ENCODE results near the gene GLTPD2. TPM values are rescaled to one million over a fixed set of nuclear protein-coding genes. Genes with fewer than 3 reads are reported as not detected.

GLTPD2 gene
- total RNA-seq, 4 donors from 2014 or later: not detected

GRCh38 chr17:4741544-4741943 is 47.2 kb upstream of the GLTPD2 start:
- H3K27me3 ChIP-seq: peaks cover 34% of the 10 kb centered on the region
- H3K27ac ChIP-seq: no peak overlapping the region
- no peaks in the 10 kb centered on the region for H3K9me3 ChIP-seq
- H3K4me1 ChIP-seq: peaks cover 0 to 30% (median 2%) of the 10 kb centered on the region in 3 donors
- WGBS, 2 donors (ENCODE audit: low coverage in 1 of 2): 60 to 100% methylated on average over 1 of the region's 8 CpGs
- H3K36me3 ChIP-seq: no peaks in the 10 kb centered on the region
- no peak for ATAC-seq
- no peak for TF ChIP-seq POLR2A (IDR thresholded peaks at IDR 0.05)
- TF ChIP-seq CTCF (IDR thresholded peaks at IDR 0.05): no peak
- no peak for TF ChIP-seq EP300 (IDR thresholded peaks at IDR 0.05)
- TF ChIP-seq POLR2AphosphoS5 (IDR thresholded peaks at IDR 0.05): no peak
- H3K4me3 ChIP-seq: no peak overlapping the region

GRCh38 chr17:4742133-4742532 is 46.6 kb upstream of the GLTPD2 start:
- ATAC-seq: no peak
- Histone ChIP-seq H3K4me3 (no peak overlapping the region), H3K27me3 (peaks cover 37% of the 10 kb centered on the region), H3K36me3 (no peaks in the 10 kb centered on the region), H3K9me3 (no peaks in the 10 kb centered on the region), H3K27ac (no peak overlapping the region), H3K4me1 (peaks cover 0 to 30% (median 2%) of the 10 kb centered on the region in 3 donors)
- no peak for TF ChIP-seq CTCF (IDR thresholded peaks at IDR 0.05)
- TF ChIP-seq POLR2AphosphoS5 (IDR thresholded peaks at IDR 0.05): no peak
- no peak for TF ChIP-seq EP300 (IDR thresholded peaks at IDR 0.05)
- 93% methylated on average over 5 of the region's 9 CpGs; no CpG with 5 or more reads in 1 of the 2 donors for WGBS, 2 donors (ENCODE audit: low coverage in 1 of 2)

GRCh38 chr17:4742629-4743028 is 46.1 kb upstream of the GLTPD2 start:
- Histone ChIP-seq H3K27ac (no peak overlapping the region), H3K9me3 (no peaks in the 10 kb centered on the region), H3K27me3 (peaks cover 37% of the 10 kb centered on the region), H3K4me1 (peaks cover 0 to 30% (median 2%) of the 10 kb centered on the region in 3 donors), H3K36me3 (no peaks in the 10 kb centered on the region), H3K4me3 (no peak overlapping the region)
- no peak for ATAC-seq
- no peak for TF ChIP-seq EP300 (IDR thresholded peaks at IDR 0.05)
- TF ChIP-seq POLR2A (IDR thresholded peaks at IDR 0.05): no peak
- TF ChIP-seq POLR2AphosphoS5 (IDR thresholded peaks at IDR 0.05): no peak
- WGBS, 2 donors (ENCODE audit: low coverage in 1 of 2): 68% methylated on average over 6 of the region's 10 CpGs; no CpG with 5 or more reads in 1 of the 2 donors

- Histone ChIP-seq H3K4me1 (peaks cover 0 to 31% (median 2%) of the 10 kb centered on the region in 3 donors), H3K4me3 (no peak overlapping the region), H3K27ac (no peak overlapping the region), H3K9me3 (no peaks in the 10 kb centered on the region), H3K36me3 (no peaks in the 10 kb centered on the region), H3K27me3 (peaks cover 41% of the 10 kb centered on the region)
- no peak for ATAC-seq
- 100% methylated on average over 3 of the region's 8 CpGs; no CpG with 5 or more reads in 1 of the 2 donors for WGBS, 2 donors (ENCODE audit: low coverage in 1 of 2)
- no peak for TF ChIP-seq POLR2AphosphoS5 (IDR thresholded peaks at IDR 0.05)
- no peak for TF ChIP-seq CTCF (IDR thresholded peaks at IDR 0.05)
These were observed 45.5 kb upstream of the GLTPD2 start for GRCh38 chr17:4743216-4743615.

GRCh38 chr17:4743898-4744297 is 44.9 kb upstream of the GLTPD2 start:
- Histone ChIP-seq H3K4me1 (peaks cover 0 to 27% (median under 1%) of the 10 kb centered on the region in 3 donors), H3K27me3 (peaks cover 48% of the 10 kb centered on the region), H3K4me3 (no peak overlapping the region), H3K36me3 (no peaks in the 10 kb centered on the region), H3K9me3 (no peaks in the 10 kb centered on the region), H3K27ac (no peak overlapping the region)
- TF ChIP-seq POLR2AphosphoS5 (IDR thresholded peaks at IDR 0.05): no peak
- TF ChIP-seq POLR2A (IDR thresholded peaks at IDR 0.05): no peak
- no peak for TF ChIP-seq CTCF (IDR thresholded peaks at IDR 0.05)
- no peak for TF ChIP-seq EP300 (IDR thresholded peaks at IDR 0.05)
- WGBS, 2 donors (ENCODE audit: low coverage in 1 of 2): 79 to 92% methylated on average over 4 to 7 of the region's 9 CpGs
- ATAC-seq: no peak
